SH-SY5Y (cell line): Measurements from ENCODE around the gene SRPRA.

ENCODE experiments used
- GATA2 ChIP-seq: IDR thresholded peaks from 2 replicates; pipeline ENCODE4 v1.6.1; 2011; ENCODE audit warnings: mild to moderate bottlenecking, low read depth, low read length
- GATA3 ChIP-seq: IDR thresholded peaks from 2 replicates; pipeline ENCODE4 v1.6.1; 2011; ENCODE audit warnings: low read depth, mild to moderate bottlenecking, low read length, moderate library complexity

DNA sequence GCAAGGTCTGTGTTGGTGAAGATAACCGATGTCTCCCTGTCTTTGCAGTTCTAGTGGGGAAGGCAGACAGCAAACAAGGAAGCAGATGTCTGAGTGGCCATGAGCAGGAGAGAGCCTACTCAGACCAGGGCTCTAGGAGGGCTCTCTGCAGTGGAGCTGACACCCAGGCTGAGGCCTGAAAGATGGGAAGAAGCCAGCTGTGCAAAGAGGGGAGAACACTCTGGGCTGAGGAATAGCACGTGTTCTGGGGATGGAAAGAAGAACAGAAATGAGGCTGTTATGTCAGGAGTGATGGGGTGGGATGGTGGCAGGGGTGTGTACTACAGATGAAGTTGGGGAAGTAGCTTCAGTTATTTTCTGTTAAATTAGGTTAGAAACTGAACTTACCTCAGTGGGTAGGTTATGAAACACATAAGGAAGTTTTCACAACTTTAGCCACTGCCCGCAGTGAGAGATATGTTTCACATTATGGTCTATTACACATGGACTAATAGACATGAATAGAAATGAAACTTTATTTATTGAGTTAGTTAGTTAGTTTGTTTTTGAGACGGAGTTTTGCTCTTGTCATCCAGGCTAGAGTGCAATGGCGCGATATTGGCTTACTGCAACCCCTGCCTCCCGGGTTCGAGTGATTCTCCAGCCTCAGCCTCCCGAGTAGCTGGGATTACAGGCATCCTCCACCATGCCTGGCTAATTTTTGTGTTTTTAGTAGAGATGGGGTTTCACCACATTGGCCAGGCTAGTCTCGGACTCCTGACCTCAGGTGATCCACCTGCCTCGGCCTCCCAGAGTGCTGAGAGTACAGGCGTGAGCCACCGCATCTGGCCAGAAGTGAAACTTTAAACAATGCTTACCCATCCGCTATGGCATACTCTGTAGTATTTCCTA is 43.0 kb upstream of the SRPRA start:
- no peak for TF ChIP-seq GATA3
- no peak for TF ChIP-seq GATA2
